Activated CD4-positive, alpha-beta T cell treated with anti-CD3 and anti-CD28 coated beads for 36 hours (primary cell): ENCODE measurements around the gene LPP. TPM values are rescaled to one million over a fixed set of nuclear protein-coding genes. Genes with fewer than 3 reads are reported as not detected.

Experiments used
- ATAC-seq: fragments of 200-7000 bp; cut with Tn5 transposase; one replicate; pipeline ENCODE4 v1.10.0; 2021; ENCODE audit warnings: mild to moderate bottlenecking, moderate library complexity
- CTCF ChIA-PET: fragments of 350-600 bp; sonication (Branson Sonifier 250); formaldehyde crosslinking; loops from one replicate; lab custom pipeline; 2021; ENCODE audit warnings: antibody characterized with exemption; lab: Charles Lee
- POLR2A ChIA-PET: fragments of 350-600 bp; sonication (Branson Sonifier 250); formaldehyde crosslinking; loops from one replicate; lab custom pipeline; 2021; ENCODE audit warnings: antibody characterized with exemption, inconsistent platforms; lab: Charles Lee
- DNase-seq: peaks from one replicate; pipeline ENCODE4 v3.0.0-alpha.2; 2020
- H3K27ac Mint-ChIP-seq: one replicate; pipeline ENCODE4 v1.8.0; 2021; ENCODE audit warnings: mixed read lengths
- H3K27me3 Mint-ChIP-seq: one replicate; pipeline ENCODE4 v1.8.0; 2021; ENCODE audit warnings: mixed read lengths
- H3K36me3 Mint-ChIP-seq: one replicate; pipeline ENCODE4 v1.8.0; 2021; ENCODE audit warnings: low read depth, mixed read lengths
- H3K4me1 Mint-ChIP-seq: one replicate; pipeline ENCODE4 v1.8.0; 2021; ENCODE audit warnings: mixed read lengths
- H3K4me3 Mint-ChIP-seq: one replicate; pipeline ENCODE4 v1.8.0; 2021; ENCODE audit warnings: mild to moderate bottlenecking, moderate library complexity, mixed read lengths
- H3K9me3 Mint-ChIP-seq: one replicate; pipeline ENCODE4 v1.8.0; 2021; ENCODE audit warnings: low read depth, mixed read lengths
- intact Hi-C, 2 experiments: fragments of 100-400 bp; cut with DNase I in 1 of 2; cut with micrococcal nuclease in 1 of 2; formaldehyde crosslinking; loops; one replicate each; pipeline versions ENCODE4 v1.14.2 to v1.15.1; 2022 to 2024; cut with DNase I, micrococcal nuclease
- microRNA-seq: library from miRNA; unstranded; fragments of <30 nt; microRNA quantifications from one replicate; pipeline ENCODE4 v1.2.0, GENCODE V29; 2021; ENCODE audit warnings: borderline replicate concordance
- total RNA-seq, 2 experiments: library from RNA; stranded (reverse); gene quantifications; one replicate each; pipeline ENCODE4 v1.2.3, GENCODE V29; 2021

Gene LPP
- total RNA-seq, 2 experiments from 2014 or later: 34.7 to 40.6 TPM

DNA sequence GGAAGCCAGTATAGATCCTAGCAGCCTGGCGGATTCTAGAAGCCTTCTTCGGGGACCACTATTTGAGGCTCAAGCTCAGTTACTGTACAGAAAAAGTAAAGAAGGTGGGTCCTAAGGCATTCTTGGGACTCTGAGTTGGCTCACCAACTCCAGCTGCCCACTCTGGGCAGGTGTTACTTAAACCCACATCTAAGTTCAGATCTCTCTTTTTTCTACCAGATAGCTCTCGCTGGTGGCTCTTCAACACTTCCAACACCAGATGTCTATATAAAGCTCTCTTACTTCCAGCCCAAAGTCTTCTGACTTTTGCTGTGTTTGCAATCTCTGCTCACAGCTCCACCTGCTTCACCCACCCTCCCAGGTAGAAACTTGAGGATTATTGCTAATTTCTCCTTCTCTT is 785.0 kb downstream of the LPP start:
- H3K9me3 Mint-ChIP-seq: no peaks in the 10 kb centered on the region
- H3K27ac Mint-ChIP-seq: no peak overlapping the region
- intact Hi-C loops: no loop called here
- H3K36me3 Mint-ChIP-seq: no peaks in the 10 kb centered on the region
- CTCF ChIA-PET: no interaction called here
- DNase-seq: no peak
- no peak overlapping the region for H3K4me3 Mint-ChIP-seq
- POLR2A ChIA-PET: interaction anchor here (0.5 to 0.6 kb wide), 2 partner anchors 32 to 267 kb away, joined by 3 read pairs; no protein-coding TSS in a partner anchor
- H3K27me3 Mint-ChIP-seq: peaks cover 4% of the 10 kb centered on the region
- ATAC-seq: no peak
- no peaks in the 10 kb centered on the region for H3K4me1 Mint-ChIP-seq

DNA sequence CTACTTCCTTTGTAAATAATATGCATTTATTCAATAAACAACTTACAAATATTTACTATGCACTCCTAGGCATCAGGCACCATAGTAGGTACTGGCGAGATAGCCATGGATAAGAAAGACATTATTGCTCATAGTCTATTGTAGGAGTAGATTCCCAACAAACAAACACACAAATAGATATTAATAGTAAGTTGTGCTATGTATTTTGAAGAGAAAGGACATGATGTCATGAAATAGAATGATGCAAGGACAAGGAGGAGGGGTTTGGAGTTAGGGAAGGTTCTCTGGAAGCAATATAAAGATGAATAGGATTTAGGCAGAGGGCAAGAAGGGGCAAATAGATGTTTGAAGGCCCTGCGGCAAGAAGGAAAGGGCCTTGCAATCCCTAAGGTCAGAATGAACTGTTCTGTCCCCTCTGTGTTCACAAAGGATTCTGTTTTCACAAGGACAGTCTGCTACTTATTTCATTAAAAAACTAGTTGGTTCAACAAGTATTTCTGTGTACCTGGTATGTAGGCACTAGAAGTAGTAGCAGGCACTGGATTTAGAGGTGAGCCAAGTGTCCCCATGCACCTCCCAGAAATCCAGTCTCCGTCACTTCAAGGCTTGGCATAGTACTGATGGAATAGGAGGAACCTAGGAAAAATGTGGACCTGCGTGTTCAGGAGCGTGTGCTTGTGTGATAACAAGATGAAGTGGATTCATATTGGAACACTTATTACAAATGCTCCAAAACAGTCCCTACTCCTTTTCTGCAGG is 786.0 kb downstream of the LPP start:
- H3K4me3 Mint-ChIP-seq: no peak overlapping the region
- peaks cover 5% of the 10 kb centered on the region for H3K27me3 Mint-ChIP-seq
- POLR2A ChIA-PET: interaction anchor here (0.5 kb wide), 1 partner anchor 31 kb away, joined by 3 read pairs; no protein-coding TSS in a partner anchor
- no peak overlapping the region for H3K27ac Mint-ChIP-seq
- DNase-seq (no peak), ATAC-seq (no peak)
- CTCF ChIA-PET: interaction anchor here (1.0 kb wide), 1 partner anchor 1225 kb away, joined by 3 read pairs; no protein-coding TSS in a partner anchor
- no peaks in the 10 kb centered on the region for H3K36me3 Mint-ChIP-seq
- intact Hi-C loops: no loop called here
- no peaks in the 10 kb centered on the region for H3K4me1 Mint-ChIP-seq
- no peaks in the 10 kb centered on the region for H3K9me3 Mint-ChIP-seq

Small RNA genes within 50 kb of the gene (microRNA-seq; reads per million reads assigned to microRNA genes)
- gene MIR28: 3,509 reads per million, percentile 93 among the genes with 10 or more reads in this experiment
